Measurements from ENCODE around the gene ZNF219. TPM values are rescaled to one million over a fixed set of nuclear protein-coding genes. Genes with fewer than 3 reads are reported as not detected.

The ZNF219 gene
- total and polyA plus RNA-seq, 2 of the 13 experiments (the other 11 are each of a cell fraction or from before 2014, with no cell fraction given), result 34.5 to 36.6 TPM

GRCh38 chr14:21096978-21097635 lies 1.3 kb downstream of the ZNF219 start (continued):
- TF ChIP-seq SETDB1 (CRISPR knock-in tag; IDR thresholded peaks at IDR 0.05; ENCODE audit: borderline replicate concordance), result no peak
- no peak for TF ChIP-seq ZNF484 (CRISPR knock-in tag; IDR thresholded peaks at IDR 0.05; ENCODE audit: borderline replicate concordance, low read depth)
- peak; percentile 27 for TF ChIP-seq PRPF4 (IDR thresholded peaks at IDR 0.05; ENCODE audit: low read depth, low read length, poor library complexity, severe bottlenecking)
- no peak for TF ChIP-seq ZNF557 (CRISPR knock-in tag; IDR thresholded peaks at IDR 0.05)
- peak; percentile 56; the same call in 1 of the 2 replicates for TF ChIP-seq THAP9 (CRISPR knock-in tag; IDR thresholded peaks at IDR 0.05; ENCODE audit: borderline replicate concordance)
- TF ChIP-seq U2AF1 (optimal IDR thresholded peaks at IDR 0.05; ENCODE audit: low read depth, low read length), result no peak
- no peak for TF ChIP-seq ZFP36L1 (CRISPR knock-in tag; IDR thresholded peaks at IDR 0.05)
- TF ChIP-seq BRD4 (CRISPR knock-in tag; IDR thresholded peaks at IDR 0.05), result no peak
- no peak for TF ChIP-seq REXO4 (CRISPR knock-in tag; IDR thresholded peaks at IDR 0.05; ENCODE audit: borderline replicate concordance)
- TF ChIP-seq ZNF20 (CRISPR knock-in tag; IDR thresholded peaks at IDR 0.05), result no peak
- no peak for TF ChIP-seq HOXA3 (CRISPR knock-in tag; IDR thresholded peaks at IDR 0.05)
- no peak for TF ChIP-seq FOSL2 (CRISPR knock-in tag; IDR thresholded peaks at IDR 0.05)
- no peak for TF ChIP-seq NPAS2 (CRISPR knock-in tag; IDR thresholded peaks at IDR 0.05; ENCODE audit: borderline replicate concordance)
- no peak for TF ChIP-seq MEF2D (CRISPR knock-in tag; IDR thresholded peaks at IDR 0.05)
- no peak for TF ChIP-seq ZNF761 (CRISPR knock-in tag; conservative IDR thresholded peaks at IDR 0.05)
- no peak for TF ChIP-seq KLF13 (CRISPR knock-in tag; IDR thresholded peaks at IDR 0.05)
- no peak for TF ChIP-seq PCBP1 (IDR thresholded peaks at IDR 0.05; ENCODE audit: borderline replicate concordance, low read depth, low read length)
- no peak for TF ChIP-seq ZNF724P (CRISPR knock-in tag; IDR thresholded peaks at IDR 0.05; ENCODE audit: borderline replicate concordance)
- no peak for TF ChIP-seq CCDC6 (CRISPR knock-in tag; IDR thresholded peaks at IDR 0.05)
- TF ChIP-seq ZNF577 (CRISPR knock-in tag; IDR thresholded peaks at IDR 0.05; ENCODE audit: borderline replicate concordance, low read depth), result no peak
- TF ChIP-seq TFE3 (CRISPR knock-in tag; IDR thresholded peaks at IDR 0.05), result no peak
- no peak for TF ChIP-seq TEAD3 (CRISPR knock-in tag; optimal IDR thresholded peaks at IDR 0.05; ENCODE audit: borderline replicate concordance)
- no peak for TF ChIP-seq ZNF7 (CRISPR knock-in tag; IDR thresholded peaks at IDR 0.05)
- peak; percentile 52; the same call in 1 of the 2 replicates for TF ChIP-seq AKAP8 (CRISPR knock-in tag; IDR thresholded peaks at IDR 0.05)
- no peak for TF ChIP-seq ZNF878 (CRISPR knock-in tag; IDR thresholded peaks at IDR 0.05)
- no peak for TF ChIP-seq NR0B2 (CRISPR knock-in tag; IDR thresholded peaks at IDR 0.05)
- TF ChIP-seq ZNF496 (CRISPR knock-in tag; IDR thresholded peaks at IDR 0.05; ENCODE audit: insufficient replicate concordance), result no peak
- no peak for TF ChIP-seq HCFC1 (IDR thresholded peaks at IDR 0.05; ENCODE audit: low read depth, low read length)

All from HepG2 (cell line).